H1 (cell line): ENCODE data around the gene IRF3. TPM values are rescaled to one million over a fixed set of nuclear protein-coding genes. Genes with fewer than 3 reads are reported as not detected.
A peak's percentile ranks its signal among the peaks of the same experiment; 100 is the strongest.

ENCODE experiments used
- CTCF ChIA-PET: fragments of 300-600 bp; sonication (Branson Sonifier 250); formaldehyde crosslinking; loops from one replicate; lab custom pipeline; 2021; ENCODE audit not compliant: partially characterized antibody; lab: Charles Lee
- POLR2A ChIA-PET: fragments of 300-600 bp; sonication (Branson Sonifier 250); formaldehyde crosslinking; loops from one replicate; lab custom pipeline; 2021; ENCODE audit warnings: inconsistent platforms; ENCODE audit not compliant: partially characterized antibody; lab: Charles Lee
- DNase-seq, 2 experiments: peaks; one replicate each; pipeline versions ENCODE4 v3.0.0 to v3.0.0-alpha.2; 2010 to 2022; ENCODE audit warnings: low spot score in 2 of 2, low read depth in 1 of 2, mixed read lengths in 1 of 2
- FAIRE-seq: peaks from 2 replicates; lab custom pipeline; 2011; peaks lifted over from hg19 to GRCh38; lab: Jason Lieb, UNC
- H2AFZ ChIP-seq: 2 replicates; pipeline ENCODE4 v1.8.1; 2012; ENCODE audit warnings: low read length, inconsistent platforms
- H2AK5ac ChIP-seq: 2 replicates; pipeline ENCODE4 v1.6.1; 2013; ENCODE audit warnings: low read depth, low read length
- H2BK120ac ChIP-seq: replicated peaks from 2 replicates; pipeline ENCODE3; 2013; ENCODE audit warnings: low read depth, low read length, inconsistent platforms
- H2BK12ac ChIP-seq: 2 replicates; pipeline ENCODE4 v1.6.1; 2013; ENCODE audit warnings: low read depth, low read length
- H2BK15ac ChIP-seq: 2 replicates; pipeline ENCODE4 v1.6.1; 2013; ENCODE audit warnings: low read length
- H2BK20ac ChIP-seq: 2 replicates; pipeline ENCODE4 v1.6.1; 2013; ENCODE audit warnings: low read length
- H2BK5ac ChIP-seq: 2 replicates; pipeline ENCODE4 v1.6.1; 2013; ENCODE audit warnings: low read depth, low read length
- H3K14ac ChIP-seq: 2 replicates; pipeline ENCODE4 v1.6.1; 2013; ENCODE audit warnings: inconsistent platforms; ENCODE audit not compliant: insufficient read length
- H3K18ac ChIP-seq: 2 replicates; pipeline ENCODE4 v1.6.1; 2013; ENCODE audit warnings: low read length; ENCODE audit errors: extremely low read depth
- H3K23ac ChIP-seq: 2 replicates; pipeline ENCODE4 v1.6.1; 2013; ENCODE audit warnings: inconsistent platforms; ENCODE audit not compliant: insufficient read length
- H3K23me2 ChIP-seq: 2 replicates; pipeline ENCODE4 v1.6.1; 2013; ENCODE audit warnings: low read depth, low read length
- H3K27ac ChIP-seq: 2 replicates; pipeline ENCODE4 v1.6.1; 2011; ENCODE audit warnings: low read depth, low read length, inconsistent platforms
- H3K27me3 ChIP-seq, 4 experiments: replicated peaks in 1 of 4; 1 replicate in 1 of 4; 2 replicates in 3 of 4; pipeline versions ENCODE4 v1.6.1 to v1.8.1; 2011 to 2013; ENCODE audit warnings: low read length in 3 of 4, mild to moderate bottlenecking in 3 of 4, inconsistent platforms in 2 of 4, mixed read lengths in 2 of 4, moderate library complexity in 1 of 4; ENCODE audit not compliant: control insufficient read depth in 3 of 4, insufficient read depth in 3 of 4; ENCODE audit errors: extremely low read depth in 1 of 4
- H3K36me3 ChIP-seq, 4 experiments: 2 replicates each; pipeline versions ENCODE4 v1.6.1 to v1.8.1; 2011 to 2013; ENCODE audit warnings: mild to moderate bottlenecking in 4 of 4, low read length in 3 of 4, moderate library complexity in 2 of 4, control low read depth in 1 of 4, inconsistent platforms in 1 of 4; ENCODE audit not compliant: insufficient read depth in 4 of 4, control insufficient read depth in 2 of 4
- H3K4ac ChIP-seq: replicated peaks from 2 replicates; pipeline ENCODE3; 2013; ENCODE audit warnings: low read length, low read depth, mixed read lengths, inconsistent platforms; ENCODE audit not compliant: insufficient read length
- H3K4me1 ChIP-seq, 4 experiments: replicated peaks in 1 of 4; 1 replicate in 1 of 4; 2 replicates in 3 of 4; pipeline versions ENCODE4 v1.6.1 to v1.8.1; 2011 to 2013; ENCODE audit warnings: low read length in 3 of 4, inconsistent platforms in 2 of 4, mixed read lengths in 1 of 4; ENCODE audit not compliant: insufficient read depth in 4 of 4, control insufficient read depth in 3 of 4
- H3K4me2 ChIP-seq, 2 experiments: 2 replicates each; pipeline versions ENCODE4 v1.6.1 to v1.8.1; 2011 to 2013; ENCODE audit warnings: low read depth in 2 of 2, low read length in 2 of 2, control low read depth in 1 of 2, inconsistent platforms in 1 of 2, mild to moderate bottlenecking in 1 of 2; ENCODE audit not compliant: insufficient read depth in 1 of 2
- H3K4me3 ChIP-seq, 4 experiments: fragments of 200-600, 300-600 bp in 1 of 4; sonication (generic), shearing (Covaris generic), sonication (Bioruptor Twin) in 1 of 4; 2 replicates each; pipeline versions ENCODE4 v1.5.1 to v1.8.1; 2011 to 2016; ENCODE audit warnings: low read length in 4 of 4, low read depth in 3 of 4, control low read depth in 2 of 4, inconsistent platforms in 2 of 4, mild to moderate bottlenecking in 2 of 4, mixed read lengths in 1 of 4, moderate library complexity in 1 of 4; ENCODE audit not compliant: insufficient read depth in 2 of 4; ENCODE audit errors: extremely low read depth in 1 of 4
- H3K56ac ChIP-seq: replicated peaks from 2 replicates; pipeline ENCODE3; 2013; ENCODE audit warnings: low read depth, mild to moderate bottlenecking, mixed read lengths, low read length, inconsistent platforms; ENCODE audit not compliant: insufficient read length
- H3K79me1 ChIP-seq: 2 replicates; pipeline ENCODE4 v1.6.1; 2013; ENCODE audit warnings: low read depth, low read length, control low read depth
- H3K79me2 ChIP-seq, 2 experiments: 2 replicates each; pipeline versions ENCODE4 v1.6.1 to v1.8.1; 2012 to 2013; ENCODE audit warnings: low read length in 2 of 2, mild to moderate bottlenecking in 2 of 2, inconsistent platforms in 1 of 2; ENCODE audit not compliant: insufficient read depth in 2 of 2, control insufficient read depth in 1 of 2
- H3K9ac ChIP-seq, 4 experiments: replicated peaks in 1 of 4; 1 replicate in 1 of 4; 2 replicates in 3 of 4; pipeline versions ENCODE4 v1.6.1 to v1.8.1; 2011 to 2013; ENCODE audit warnings: low read depth in 3 of 4, low read length in 3 of 4, control low read depth in 2 of 4, mild to moderate bottlenecking in 2 of 4, moderate library complexity in 2 of 4, inconsistent platforms in 1 of 4; ENCODE audit errors: extremely low read depth in 1 of 4
- H3K9me3 ChIP-seq, 2 experiments: 2 replicates each; pipeline versions ENCODE4 v1.6.1 to v1.8.1; 2012 to 2013; ENCODE audit warnings: mild to moderate bottlenecking in 2 of 2, moderate library complexity in 2 of 2, control low read depth in 1 of 2, inconsistent platforms in 1 of 2, low read depth in 1 of 2, low read length in 1 of 2, mixed read lengths in 1 of 2; ENCODE audit not compliant: insufficient read depth in 2 of 2
- H4K20me1 ChIP-seq, 2 experiments: replicated peaks in 1 of 2; 2 replicates each; pipeline versions ENCODE3 to v1.8.1; 2011 to 2013; ENCODE audit warnings: inconsistent platforms in 2 of 2, low read length in 2 of 2, mild to moderate bottlenecking in 1 of 2; ENCODE audit not compliant: insufficient read depth in 2 of 2, control insufficient read depth in 1 of 2
- H4K5ac ChIP-seq: 2 replicates; pipeline ENCODE4 v1.6.1; 2013; ENCODE audit warnings: low read length, low read depth, mixed read lengths, inconsistent platforms; ENCODE audit not compliant: insufficient read length
- H4K8ac ChIP-seq: 2 replicates; pipeline ENCODE4 v1.8.0; 2013; ENCODE audit warnings: mild to moderate bottlenecking, moderate library complexity, low read length, inconsistent platforms; ENCODE audit not compliant: insufficient read depth; ENCODE audit errors: extremely low read depth
- H4K91ac ChIP-seq: replicated peaks from 2 replicates; pipeline ENCODE3; 2013; ENCODE audit warnings: low read length, mixed read lengths, inconsistent platforms; ENCODE audit not compliant: insufficient read length
- BCL11A ChIP-seq, 2 experiments: IDR thresholded peaks; one replicate each; pipeline ENCODE4 v1.6.1; 2011; ENCODE audit warnings: low read depth in 2 of 2, low read length in 2 of 2, mild to moderate bottlenecking in 2 of 2
- CBX8 ChIP-seq: fragments of 300-800, 300-1000 bp; sonication (generic); IDR thresholded peaks from 2 replicates; pipeline ENCODE4 v1.7.1; 2016; ENCODE audit warnings: low read depth, low read length, borderline replicate concordance
- GABPA ChIP-seq: IDR thresholded peaks from 2 replicates; pipeline ENCODE4 v1.6.1; 2011; ENCODE audit warnings: mild to moderate bottlenecking, low read length, moderate library complexity, borderline replicate concordance; ENCODE audit not compliant: insufficient read depth
- HDAC2 ChIP-seq, 2 experiments: fragments of 300-600 bp in 1 of 2; sonication (generic) in 1 of 2; IDR thresholded peaks; 2 replicates each; pipeline ENCODE4 v1.6.1; 2011 to 2012; ENCODE audit warnings: low read depth in 2 of 2, low read length in 2 of 2, mild to moderate bottlenecking in 2 of 2, moderate library complexity in 2 of 2, borderline replicate concordance in 1 of 2, inconsistent platforms in 1 of 2
- JUN ChIP-seq: IDR thresholded peaks from 2 replicates; pipeline ENCODE4 v1.6.1; 2011; ENCODE audit warnings: low read depth, mild to moderate bottlenecking, improper control_type of control experiment, low read length
- MAFK ChIP-seq: IDR thresholded peaks from 2 replicates; pipeline ENCODE4 v1.6.1; 2012; ENCODE audit warnings: low read depth, mild to moderate bottlenecking, improper control_type of control experiment, low read length
- NRF1 ChIP-seq: IDR thresholded peaks from 2 replicates; pipeline ENCODE4 v1.6.1; 2011; ENCODE audit warnings: mild to moderate bottlenecking, low read depth, low read length, improper control_type of control experiment
- POLR2A ChIP-seq, 2 experiments: IDR thresholded peaks; 1 replicate in 1 of 2; 2 replicates in 1 of 2; pipeline ENCODE4 v1.6.1; 2011; ENCODE audit warnings: low read depth in 2 of 2, low read length in 2 of 2, mild to moderate bottlenecking in 2 of 2; ENCODE audit errors: control extremely low read depth in 1 of 2
- RBBP5 ChIP-seq: IDR thresholded peaks from 2 replicates; pipeline ENCODE4 v1.7.1; 2012; ENCODE audit warnings: low read depth, mild to moderate bottlenecking, inconsistent platforms, low read length, moderate library complexity, borderline replicate concordance
- RNF2 ChIP-seq: fragments of 200-900, 300-1000 bp; sonication (generic); IDR thresholded peaks from 2 replicates; pipeline ENCODE4 v1.7.1; 2016; ENCODE audit warnings: borderline replicate concordance, low read depth, mild to moderate bottlenecking, antibody characterized with exemption, low read length; ENCODE audit not compliant: poor library complexity, severe bottlenecking; ENCODE audit errors: missing control alignments
- SUZ12 ChIP-seq: fragments of 200-600 bp; sonication (generic); IDR thresholded peaks from 2 replicates; pipeline ENCODE4 v1.6.1; 2012; ENCODE audit warnings: mild to moderate bottlenecking, inconsistent platforms, low read length, moderate library complexity, mixed read lengths
- TCF12 ChIP-seq: IDR thresholded peaks from 2 replicates; pipeline ENCODE4 v1.6.1; 2011; ENCODE audit warnings: low read depth, mild to moderate bottlenecking, low read length
- WGBS, 2 experiments: shearing (Covaris generic) in 1 of 2; methylation state at CpG; one replicate each; pipeline versions ENCODE4 v1.1.6 to v1.1.7; 2013 to 2015; ENCODE audit warnings: low lambda C conversion rate in 2 of 2, mixed read lengths in 2 of 2, inconsistent platforms in 1 of 2, low coverage in 1 of 2, missing lambda C conversion rate in 1 of 2; ENCODE audit not compliant: insufficient replicate concordance in 2 of 2, insufficient coverage in 1 of 2, insufficient read length in 1 of 2; ENCODE audit errors: extremely low coverage in 1 of 2, missing lambda C conversion rate in 1 of 2; 5-methylcytosine and 5-hydroxymethylcytosine counted together
- polyA plus RNA-seq, 7 experiments: library from polyadenylated mRNA; depleted of rRNA in 3 of 7; stranded (reverse) in 5 of 7; unstranded in 2 of 7; fragments of >200 nt in 5 of 7; fragments of 200-250 nt in 2 of 7; gene quantifications; 1 replicate in 5 of 7; 2 replicates in 1 of 7; 4 replicates in 1 of 7; pipeline versions ENCODE4 v1.2.1 to v1.2.3, GENCODE V29; 2011 to 2013; ENCODE audit warnings: missing spikeins in 2 of 7, mixed read lengths in 2 of 7
- total RNA-seq: library from RNA; stranded (reverse); fragmentation: NEBNext Ultra II Directional; extraction: Animal tissue kit (Norgen Biotek cat#: 25700); gene quantifications from 2 replicates; pipeline ENCODE4 v1.2.1, GENCODE V29; 2021

Gene IRF3
- total and polyA plus RNA-seq, 2 of the 8 experiments (the other 6 are each of a cell fraction or from before 2014, with no cell fraction given), result 103 to 114 TPM

- Histone ChIP-seq H3K56ac (no peak overlapping the region), H3K27ac (no peak overlapping the region), H2BK5ac (0 out of 2 replicates have a peak overlapping the region, but pooled peaks have one; percentile 52), H4K8ac (no peak overlapping the region), H3K4ac (no peak overlapping the region), H4K5ac (no peak overlapping the region), H3K36me3 (peaks cover 6 to 29% (median 16%) of the 10 kb centered on the region in 4 experiments; a peak in 6 of 8 replicates), H3K4me2 (no peak overlapping the region), H3K27me3 (no peaks in the 10 kb centered on the region), H2AFZ (no peak overlapping the region), H2BK15ac (no peak overlapping the region), H2BK20ac (no peak overlapping the region), H3K9ac (no peak overlapping the region), H3K14ac (no peak overlapping the region), H3K79me2 (peaks cover 10 to 32% of the 10 kb centered on the region in 2 experiments), H4K91ac (no peak overlapping the region), H3K4me3 (no peak overlapping the region), H4K20me1 (peaks cover 7 to 21% of the 10 kb centered on the region in 2 experiments), H3K79me1 (peaks cover 22% of the 10 kb centered on the region), H3K4me1 (peaks cover 2 to 9% (median 5%) of the 10 kb centered on the region in 4 experiments; a peak in 6 of 7 replicates), H2AK5ac (no peak overlapping the region), H2BK12ac (no peak overlapping the region), H3K23me2 (peaks cover 2% of the 10 kb centered on the region; the same call in 1 of the 2 replicates), H2BK120ac (no peak overlapping the region), H3K18ac (no peak overlapping the region), H3K9me3 (no peaks in the 10 kb centered on the region), H3K23ac (no peak overlapping the region)
- CTCF ChIA-PET, result interaction anchor here (1.7 kb wide), 1 partner anchor 26 kb away, joined by 8 read pairs; no protein-coding TSS in a partner anchor
- DNase-seq (no peak), FAIRE-seq (no peak)
- no peak for TF ChIP-seq MAFK
- no peak for TF ChIP-seq BCL11A (IDR thresholded peaks at IDR 0.05; ENCODE audit: low read depth in 2 of 2, low read length in 2 of 2)
- no peak for TF ChIP-seq SUZ12
- no peak for TF ChIP-seq GABPA
- no peak for TF ChIP-seq POLR2A (IDR thresholded peaks at IDR 0.05; ENCODE audit: control extremely low read depth in 1 of 2, low read depth in 2 of 2, low read length in 2 of 2)
- TF ChIP-seq RBBP5, result no peak
- TF ChIP-seq TCF12, result no peak
- TF ChIP-seq JUN, result no peak
- no peak for TF ChIP-seq RNF2
- TF ChIP-seq HDAC2 (IDR thresholded peaks at IDR 0.05; ENCODE audit: borderline replicate concordance in 1 of 2, low read depth in 2 of 2, low read length in 2 of 2), result no peak
- no peak for TF ChIP-seq NRF1
- TF ChIP-seq CBX8, result no peak
- 98% methylated on average over 13 of the region's 13 CpGs; no CpG with 5 or more reads in 1 of the 2 experiments for WGBS, 2 experiments
- POLR2A ChIA-PET, result interaction anchor here (1.0 to 50.7 kb wide), 8 partner anchors 10 to 45 kb away, joined by 3 to 840 read pairs (median 12); partner anchors contain the start of genes BCL2L12, CPT1C, IRF3 and PRMT1
These were observed 19.7 kb downstream of the IRF3 start for GRCh38 chr19:49645995-49646394.
